H9 (cell line): ENCODE measurements around the gene GOLT1A. TPM values are rescaled to one million over a fixed set of nuclear protein-coding genes. Genes with fewer than 3 reads are reported as not detected.

Experiments used
- DNase-seq: peaks from one replicate; pipeline ENCODE4 v3.0.0-alpha.2; 2017
- H2AFZ ChIP-seq: one replicate; pipeline ENCODE4 v1.6.1; 2013; ENCODE audit warnings: mild to moderate bottlenecking, low read length, control low read depth, moderate library complexity
- H2AK5ac ChIP-seq: 2 replicates; pipeline ENCODE4 v1.6.1; 2013; ENCODE audit warnings: low read length, control low read depth, mixed read lengths; ENCODE audit not compliant: insufficient read length
- H2BK120ac ChIP-seq: one replicate; pipeline ENCODE4 v1.6.1; 2013; ENCODE audit warnings: low read depth, mild to moderate bottlenecking, low read length, control low read depth, inconsistent platforms; ENCODE audit not compliant: poor library complexity, severe bottlenecking
- H2BK12ac ChIP-seq: 2 replicates; pipeline ENCODE4 v1.6.1; 2013; ENCODE audit warnings: low read length, control low read depth, mixed read lengths, low read depth; ENCODE audit not compliant: insufficient read length
- H2BK15ac ChIP-seq: 2 replicates; pipeline ENCODE4 v1.6.1; 2013; ENCODE audit warnings: low read depth, low read length, control low read depth
- H2BK20ac ChIP-seq: one replicate; pipeline ENCODE4 v1.6.1; 2013; ENCODE audit warnings: low read depth, mild to moderate bottlenecking, low read length, control low read depth, inconsistent platforms; ENCODE audit not compliant: poor library complexity, severe bottlenecking
- H2BK5ac ChIP-seq: 2 replicates; pipeline ENCODE4 v1.6.1; 2013; ENCODE audit warnings: low read length, control low read depth, mixed read lengths; ENCODE audit not compliant: insufficient read length
- H3K14ac ChIP-seq: 2 replicates; pipeline ENCODE4 v1.6.1; 2013; ENCODE audit warnings: low read length, control low read depth; ENCODE audit not compliant: insufficient read depth
- H3K18ac ChIP-seq: 2 replicates; pipeline ENCODE4 v1.6.1; 2013; ENCODE audit warnings: low read depth, mild to moderate bottlenecking, mixed read lengths, low read length, control low read depth; ENCODE audit not compliant: insufficient read length
- H3K23ac ChIP-seq: 2 replicates; pipeline ENCODE4 v1.6.1; 2013; ENCODE audit warnings: low read length, control low read depth, mixed read lengths, low read depth; ENCODE audit not compliant: insufficient read length
- H3K23me2 ChIP-seq: 2 replicates; pipeline ENCODE4 v1.6.1; 2013; ENCODE audit warnings: low read depth, mild to moderate bottlenecking, mixed read lengths, low read length, control low read depth; ENCODE audit not compliant: insufficient read length, poor library complexity, severe bottlenecking
- H3K27ac ChIP-seq: 2 replicates; pipeline ENCODE4 v1.5.1; 2013; ENCODE audit warnings: low read length, control low read depth, mixed read lengths, low read depth; ENCODE audit not compliant: insufficient read length
- H3K27me3 ChIP-seq: 2 replicates; pipeline ENCODE4 v1.6.1; 2013; ENCODE audit warnings: low read length, control low read depth, inconsistent platforms; ENCODE audit not compliant: insufficient read depth
- H3K4ac ChIP-seq: 2 replicates; pipeline ENCODE4 v1.6.1; 2013; ENCODE audit warnings: low read depth, mild to moderate bottlenecking, control low read depth, inconsistent platforms, low read length, moderate library complexity
- H3K4me1 ChIP-seq: 2 replicates; pipeline ENCODE4 v1.6.1; 2013; ENCODE audit warnings: low read length, control low read depth, inconsistent platforms; ENCODE audit not compliant: insufficient read depth
- H3K4me2 ChIP-seq: 2 replicates; pipeline ENCODE4 v1.6.1; 2013; ENCODE audit warnings: low read length, control low read depth, mixed read lengths; ENCODE audit not compliant: insufficient read length, insufficient read depth
- H3K56ac ChIP-seq: 2 replicates; pipeline ENCODE4 v1.6.1; 2013; ENCODE audit warnings: low read depth, mild to moderate bottlenecking, mixed read lengths, low read length, control low read depth; ENCODE audit not compliant: insufficient read length
- H3K79me1 ChIP-seq: 2 replicates; pipeline ENCODE4 v1.6.1; 2013; ENCODE audit warnings: low read depth, mild to moderate bottlenecking, moderate library complexity, low read length, control low read depth, inconsistent platforms; ENCODE audit not compliant: insufficient read depth, poor library complexity, severe bottlenecking
- H3K79me2 ChIP-seq: 2 replicates; pipeline ENCODE4 v1.6.1; 2013; ENCODE audit warnings: low read length, control low read depth, inconsistent platforms; ENCODE audit not compliant: insufficient read depth
- H3K9ac ChIP-seq: 2 replicates; pipeline ENCODE4 v1.6.1; 2013; ENCODE audit warnings: low read length, control low read depth, mixed read lengths; ENCODE audit not compliant: insufficient read length; ENCODE audit errors: extremely low read depth
- H3K9me3 ChIP-seq: one replicate; pipeline ENCODE4 v1.6.1; 2013; ENCODE audit warnings: low read depth, low read length, inconsistent platforms; ENCODE audit not compliant: control insufficient read depth
- H3T11ph ChIP-seq: one replicate; pipeline ENCODE4 v1.6.1; 2013; ENCODE audit warnings: mild to moderate bottlenecking, low read length, control low read depth, inconsistent platforms
- H4K20me1 ChIP-seq: one replicate; pipeline ENCODE4 v1.6.1; 2013; ENCODE audit not compliant: control insufficient read depth, insufficient read length, insufficient read depth
- H4K5ac ChIP-seq: 2 replicates; pipeline ENCODE4 v1.6.1; 2013; ENCODE audit warnings: low read depth, mild to moderate bottlenecking, mixed read lengths, low read length, control low read depth; ENCODE audit not compliant: insufficient read length
- H4K8ac ChIP-seq: replicated peaks from 2 replicates; pipeline ENCODE4 v1.6.1; 2013; ENCODE audit warnings: low read length, control low read depth, mixed read lengths, low read depth; ENCODE audit not compliant: insufficient read length
- H4K91ac ChIP-seq: 2 replicates; pipeline ENCODE4 v1.6.1; 2013; ENCODE audit warnings: low read depth, mild to moderate bottlenecking, moderate library complexity, mixed read lengths, low read length, control low read depth; ENCODE audit not compliant: insufficient read length
- H3K27ac Mint-ChIP-seq, 3 experiments: 2 replicates in 2 of 3; 3 replicates in 1 of 3; pipeline ENCODE4 v1.8.0; 2020 to 2021; ENCODE audit warnings: mixed read lengths in 3 of 3, mild to moderate bottlenecking in 1 of 3, moderate library complexity in 1 of 3
- H3K27me3 Mint-ChIP-seq: 2 replicates; pipeline ENCODE4 v1.8.0; 2021; ENCODE audit warnings: low read depth, mild to moderate bottlenecking, moderate library complexity, mixed read lengths
- H3K36me3 Mint-ChIP-seq, 3 experiments: 2 replicates in 2 of 3; 3 replicates in 1 of 3; pipeline ENCODE4 v1.8.0; 2020 to 2021; ENCODE audit warnings: low read depth in 3 of 3, mixed read lengths in 3 of 3; ENCODE audit not compliant: insufficient read depth in 1 of 3
- H3K4me1 Mint-ChIP-seq, 2 experiments: 2 replicates each; pipeline ENCODE4 v1.8.0; 2020; ENCODE audit warnings: mixed read lengths in 2 of 2
- H3K4me3 Mint-ChIP-seq, 2 experiments: 2 replicates in 1 of 2; 3 replicates in 1 of 2; pipeline ENCODE4 v1.8.0; 2020 to 2021; ENCODE audit warnings: mild to moderate bottlenecking in 2 of 2, mixed read lengths in 2 of 2, moderate library complexity in 1 of 2
- H3K9me3 Mint-ChIP-seq, 2 experiments: 2 replicates in 1 of 2; 3 replicates in 1 of 2; pipeline ENCODE4 v1.8.0; 2020; ENCODE audit warnings: mild to moderate bottlenecking in 2 of 2, mixed read lengths in 2 of 2, moderate library complexity in 1 of 2
- WGBS: extraction: QIAGEN DNeasy Blood & Tissue Kit; methylation state at CpG from one replicate; pipeline ENCODE4 v1.1.7; 2013; ENCODE audit warnings: missing lambda C conversion rate, low lambda C conversion rate, mixed read lengths; ENCODE audit not compliant: insufficient read length; ENCODE audit errors: extremely low coverage; 5-methylcytosine and 5-hydroxymethylcytosine counted together
- total RNA-seq: library from RNA; stranded (reverse); gene quantifications from 2 replicates; pipeline ENCODE4 v1.2.1, GENCODE V29; 2021
- TF ChIP-seq, protein P1 (sequence below): fragments of 200-600 bp; sonication (generic); conservative IDR thresholded peaks from 3 replicates; pipeline ENCODE4 v1.8.0; 2021; ENCODE audit warnings: antibody characterized with exemption, mild to moderate bottlenecking

The GOLT1A gene
- total RNA-seq, 1 experiment from 2014 or later: 4.2 TPM

- Histone ChIP-seq H4K8ac (no peak overlapping the region), H2AFZ (no peak overlapping the region), H3K4me1 (no peaks in the 10 kb centered on the region), H3K9me3 (no peaks in the 10 kb centered on the region), H3K27me3 (no peaks in the 10 kb centered on the region), H4K20me1 (peaks cover 2% of the 10 kb centered on the region), H3K27ac (no peak overlapping the region), H3K18ac (no peak overlapping the region), H3K23ac (no peak overlapping the region), H2BK20ac (no peak overlapping the region), H4K5ac (no peak overlapping the region), H3K4me2 (no peak overlapping the region), H2BK5ac (no peak overlapping the region), H4K91ac (no peak overlapping the region), H2AK5ac (no peak overlapping the region), H3K56ac (no peak overlapping the region), H3K79me2 (no peaks in the 10 kb centered on the region), H3T11ph (no peak overlapping the region), H3K14ac (no peak overlapping the region), H2BK120ac (no peak overlapping the region), H2BK15ac (no peak overlapping the region), H3K23me2 (no peaks in the 10 kb centered on the region), H3K9ac (no peak overlapping the region), H3K79me1 (no peaks in the 10 kb centered on the region), H2BK12ac (no peak overlapping the region), H3K4ac (no peak overlapping the region)
- H3K27ac Mint-ChIP-seq: no peak overlapping the region; a peak in 1 of 7 replicates
- H3K4me3 Mint-ChIP-seq: no peak overlapping the region
- H3K4me1 Mint-ChIP-seq: no peaks in the 10 kb centered on the region
- peaks cover 4% of the 10 kb centered on the region for H3K27me3 Mint-ChIP-seq
- peaks cover 0 to 6% of the 10 kb centered on the region in 2 experiments; a peak in 1 of 5 replicates for H3K9me3 Mint-ChIP-seq
- H3K36me3 Mint-ChIP-seq: peaks cover 4 to 13% (median 4%) of the 10 kb centered on the region in 3 experiments; a peak in 6 of 7 replicates
- no peak for DNase-seq
- TF ChIP-seq, protein P1, sequence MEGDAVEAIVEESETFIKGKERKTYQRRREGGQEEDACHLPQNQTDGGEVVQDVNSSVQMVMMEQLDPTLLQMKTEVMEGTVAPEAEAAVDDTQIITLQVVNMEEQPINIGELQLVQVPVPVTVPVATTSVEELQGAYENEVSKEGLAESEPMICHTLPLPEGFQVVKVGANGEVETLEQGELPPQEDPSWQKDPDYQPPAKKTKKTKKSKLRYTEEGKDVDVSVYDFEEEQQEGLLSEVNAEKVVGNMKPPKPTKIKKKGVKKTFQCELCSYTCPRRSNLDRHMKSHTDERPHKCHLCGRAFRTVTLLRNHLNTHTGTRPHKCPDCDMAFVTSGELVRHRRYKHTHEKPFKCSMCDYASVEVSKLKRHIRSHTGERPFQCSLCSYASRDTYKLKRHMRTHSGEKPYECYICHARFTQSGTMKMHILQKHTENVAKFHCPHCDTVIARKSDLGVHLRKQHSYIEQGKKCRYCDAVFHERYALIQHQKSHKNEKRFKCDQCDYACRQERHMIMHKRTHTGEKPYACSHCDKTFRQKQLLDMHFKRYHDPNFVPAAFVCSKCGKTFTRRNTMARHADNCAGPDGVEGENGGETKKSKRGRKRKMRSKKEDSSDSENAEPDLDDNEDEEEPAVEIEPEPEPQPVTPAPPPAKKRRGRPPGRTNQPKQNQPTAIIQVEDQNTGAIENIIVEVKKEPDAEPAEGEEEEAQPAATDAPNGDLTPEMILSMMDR: peak; percentile 25; the same call in 1 of the 3 replicates
- whole genome bisulfite sequencing: no CpG with 5 or more reads among the region's 2 CpGs
Observed at GRCh38 chr1:204241050-204241449, 27.3 kb upstream of the GOLT1A start.
